Measurements from ENCODE around the gene KCNJ15.

GRCh38 chr21:38228537-38228936, 28.3 kb upstream of the KCNJ15 start:
- TF ChIP-seq CTCF (IDR thresholded peaks at IDR 0.05) (no peak), POLR2A (IDR thresholded peaks at IDR 0.05) (no peak)

All from heart left ventricle (tissue), 13 donors.